ENCODE results near the gene FAM20A.

FAM20A gene

DNA sequence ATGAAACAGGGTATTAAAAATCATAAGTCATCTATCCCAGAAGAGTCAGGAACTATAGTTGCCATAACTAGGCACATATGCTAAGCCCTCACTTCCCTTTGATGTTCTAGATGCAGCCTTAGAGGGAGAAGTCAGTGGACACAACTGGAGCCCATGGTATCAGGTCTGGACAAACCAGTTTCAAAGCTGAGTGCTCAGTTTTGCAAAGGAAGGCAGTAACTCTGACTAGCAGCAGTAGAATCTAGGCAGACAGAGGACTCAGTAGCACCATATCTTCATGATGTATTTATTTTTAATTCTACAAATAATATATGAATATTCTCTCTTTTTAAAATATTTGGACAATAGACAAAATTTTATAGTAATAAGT is 11.7 kb upstream of the FAM20A start:
- TF ChIP-seq, protein P1, sequence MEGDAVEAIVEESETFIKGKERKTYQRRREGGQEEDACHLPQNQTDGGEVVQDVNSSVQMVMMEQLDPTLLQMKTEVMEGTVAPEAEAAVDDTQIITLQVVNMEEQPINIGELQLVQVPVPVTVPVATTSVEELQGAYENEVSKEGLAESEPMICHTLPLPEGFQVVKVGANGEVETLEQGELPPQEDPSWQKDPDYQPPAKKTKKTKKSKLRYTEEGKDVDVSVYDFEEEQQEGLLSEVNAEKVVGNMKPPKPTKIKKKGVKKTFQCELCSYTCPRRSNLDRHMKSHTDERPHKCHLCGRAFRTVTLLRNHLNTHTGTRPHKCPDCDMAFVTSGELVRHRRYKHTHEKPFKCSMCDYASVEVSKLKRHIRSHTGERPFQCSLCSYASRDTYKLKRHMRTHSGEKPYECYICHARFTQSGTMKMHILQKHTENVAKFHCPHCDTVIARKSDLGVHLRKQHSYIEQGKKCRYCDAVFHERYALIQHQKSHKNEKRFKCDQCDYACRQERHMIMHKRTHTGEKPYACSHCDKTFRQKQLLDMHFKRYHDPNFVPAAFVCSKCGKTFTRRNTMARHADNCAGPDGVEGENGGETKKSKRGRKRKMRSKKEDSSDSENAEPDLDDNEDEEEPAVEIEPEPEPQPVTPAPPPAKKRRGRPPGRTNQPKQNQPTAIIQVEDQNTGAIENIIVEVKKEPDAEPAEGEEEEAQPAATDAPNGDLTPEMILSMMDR (IDR thresholded peaks at IDR 0.05; ENCODE audit: low read depth, low read length), result no peak
- H3K4me3 ChIP-seq (ENCODE audit: low read depth, low read length), result no peak overlapping the region
- no peaks in the 10 kb centered on the region for H3K36me3 ChIP-seq
- peaks cover 3% of the 10 kb centered on the region for H3K9me3 ChIP-seq (ENCODE audit: severe bottlenecking)
- H3K27me3 ChIP-seq (ENCODE audit: insufficient read depth, low read depth, severe bottlenecking), result no peaks in the 10 kb centered on the region
- no peak for DNase-seq
- no peak overlapping the region for H3K27ac ChIP-seq

DNA sequence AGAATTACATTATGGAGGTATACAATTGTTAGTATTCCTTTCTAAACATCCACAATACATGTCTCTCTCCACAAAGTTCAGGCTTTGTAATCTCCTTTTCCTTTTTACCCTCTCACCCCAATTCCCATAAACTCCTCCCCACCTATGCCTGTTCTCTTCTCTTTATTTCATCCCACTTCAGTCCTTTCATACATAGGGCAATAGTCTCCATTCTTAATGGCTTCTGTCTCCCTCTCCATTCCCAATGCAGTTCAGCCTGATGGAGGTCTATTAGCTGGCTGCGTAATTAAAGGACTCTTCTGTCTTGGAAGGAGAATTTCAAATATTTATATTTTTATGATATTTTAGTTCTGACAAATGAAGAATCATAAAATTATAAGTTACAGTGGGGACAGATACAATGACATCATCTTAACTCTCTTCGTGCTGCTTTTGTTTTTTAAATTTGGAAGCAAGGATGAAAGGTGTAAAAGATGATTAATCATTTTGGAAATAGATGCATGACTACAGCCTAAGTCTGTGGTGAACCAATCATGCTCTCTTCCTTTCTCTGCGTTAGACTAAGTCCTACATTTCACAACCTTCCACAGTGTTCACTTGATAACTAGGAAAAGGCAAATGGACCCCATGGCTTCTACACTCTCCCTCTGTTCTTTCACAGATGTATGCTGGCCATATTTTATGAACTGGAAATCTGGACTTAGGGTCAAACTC is 11.2 kb upstream of the FAM20A start:
- Histone ChIP-seq H3K36me3 (no peaks in the 10 kb centered on the region), H3K9me3 (ENCODE audit: severe bottlenecking) (peaks cover 3% of the 10 kb centered on the region), H3K27me3 (ENCODE audit: insufficient read depth, low read depth, severe bottlenecking) (no peaks in the 10 kb centered on the region), H3K27ac (no peak overlapping the region), H3K4me3 (ENCODE audit: low read depth, low read length) (no peak overlapping the region)
- DNase-seq, result no peak
- TF ChIP-seq, protein P1 (IDR thresholded peaks at IDR 0.05; ENCODE audit: low read depth, low read length), result no peak

DNA sequence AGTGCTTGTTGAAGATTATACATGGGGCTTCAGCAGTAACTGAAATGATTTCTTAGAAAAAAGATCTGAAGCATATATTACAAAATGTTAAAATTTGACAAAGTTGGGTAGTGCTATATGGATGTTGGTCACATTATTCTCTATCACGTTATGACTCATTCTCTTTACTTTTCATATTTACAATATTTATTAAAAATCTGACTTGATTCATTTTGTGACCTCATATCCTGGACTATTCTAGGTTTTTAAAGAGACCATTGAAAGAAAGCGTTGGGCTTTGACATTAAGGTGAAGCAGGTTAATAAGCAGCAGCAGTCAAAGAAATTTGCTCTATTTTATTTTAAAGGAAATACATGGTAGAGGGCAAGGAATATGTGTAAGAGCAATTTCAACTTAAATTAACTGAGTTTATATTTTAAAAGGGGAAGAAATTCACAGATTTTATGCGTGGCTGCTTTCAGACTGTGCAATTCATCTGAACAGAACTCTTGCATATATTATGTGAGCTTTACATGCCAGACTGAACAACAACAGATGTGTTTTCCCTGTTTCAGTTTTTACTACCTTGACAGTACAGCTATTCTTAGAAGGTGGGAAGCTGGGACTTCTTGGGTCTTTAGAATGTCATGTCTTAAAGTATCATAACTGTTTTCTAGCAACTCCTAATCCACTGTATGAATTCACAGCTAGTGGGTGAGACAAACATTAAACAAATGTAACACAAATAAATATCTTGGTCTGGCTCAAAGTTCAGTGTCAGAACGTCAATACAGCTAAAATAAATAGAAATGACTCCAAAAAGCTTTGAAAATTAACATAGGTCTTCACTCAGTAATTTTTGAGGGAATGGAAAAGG is 10.4 kb upstream of the FAM20A start:
- H3K36me3 ChIP-seq, result no peaks in the 10 kb centered on the region
- no peak for DNase-seq
- no peaks in the 10 kb centered on the region for H3K27me3 ChIP-seq (ENCODE audit: insufficient read depth, low read depth, severe bottlenecking)
- no peak overlapping the region for H3K4me3 ChIP-seq (ENCODE audit: low read depth, low read length)
- peaks cover 3% of the 10 kb centered on the region for H3K9me3 ChIP-seq (ENCODE audit: severe bottlenecking)
- H3K27ac ChIP-seq, result no peak overlapping the region
- TF ChIP-seq, protein P1 (IDR thresholded peaks at IDR 0.05; ENCODE audit: low read depth, low read length), result no peak

DNA sequence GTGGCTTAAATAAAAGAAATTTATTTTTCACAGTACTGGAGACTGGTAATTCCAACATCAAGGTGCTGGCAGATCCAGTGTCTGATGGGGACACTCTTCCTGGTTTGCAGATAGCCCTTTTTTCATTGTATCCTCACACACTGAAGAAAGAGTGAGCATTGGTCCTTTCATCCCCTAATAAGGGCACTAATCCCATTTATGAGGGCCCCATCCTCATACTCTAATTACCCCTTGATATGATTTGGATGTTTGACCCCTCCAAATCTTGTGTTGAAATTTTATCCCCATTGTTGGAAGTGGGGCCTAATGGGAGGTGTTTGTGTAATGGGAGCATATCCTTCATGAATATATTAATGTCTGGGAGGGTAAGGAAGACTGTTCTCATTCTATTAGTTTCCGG is 9.4 kb upstream of the FAM20A start:
- Histone ChIP-seq H3K27ac (no peak overlapping the region), H3K27me3 (ENCODE audit: insufficient read depth, low read depth, severe bottlenecking) (no peaks in the 10 kb centered on the region), H3K9me3 (ENCODE audit: severe bottlenecking) (peaks cover 4% of the 10 kb centered on the region), H3K36me3 (no peaks in the 10 kb centered on the region), H3K4me3 (ENCODE audit: low read depth, low read length) (no peak overlapping the region)
- TF ChIP-seq, protein P1 (IDR thresholded peaks at IDR 0.05; ENCODE audit: low read depth, low read length), result no peak
- no peak for DNase-seq

DNA sequence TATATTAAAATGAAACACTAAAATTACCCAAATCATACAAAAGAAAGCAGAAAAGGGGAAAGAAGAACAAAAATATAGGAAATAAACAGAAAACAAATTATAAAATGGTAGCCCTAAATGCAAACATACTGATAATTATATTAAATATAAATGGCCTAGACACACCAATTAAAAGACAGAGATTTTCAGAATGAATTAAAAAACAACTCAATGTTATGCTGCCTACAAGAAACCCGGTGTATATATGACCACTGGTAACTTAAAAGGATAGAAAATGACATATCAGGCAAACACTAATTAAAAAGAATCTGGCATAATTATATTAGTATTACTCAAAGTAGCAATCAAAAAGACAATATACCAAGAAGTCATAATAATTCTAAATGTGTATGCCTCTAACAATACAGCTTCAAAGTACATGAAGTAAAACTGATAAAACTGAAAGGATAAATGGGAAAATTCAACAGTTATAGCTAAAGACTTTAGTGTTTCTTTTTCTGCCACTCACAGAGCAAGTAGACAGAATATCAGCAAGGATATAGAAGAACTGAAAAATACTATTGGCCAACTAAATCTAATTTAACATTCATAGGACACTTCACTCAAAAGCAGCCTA is 7.5 kb upstream of the FAM20A start:
- TF ChIP-seq, protein P1 (IDR thresholded peaks at IDR 0.05; ENCODE audit: low read depth, low read length), result no peak
- DNase-seq, result no peak
- H3K9me3 ChIP-seq (ENCODE audit: severe bottlenecking), result peaks cover 6% of the 10 kb centered on the region

More for the DNA sequence above, 7.5 kb upstream of the FAM20A start:
- H3K36me3 ChIP-seq, result no peaks in the 10 kb centered on the region
- H3K27ac ChIP-seq, result no peak overlapping the region
- no peak overlapping the region for H3K4me3 ChIP-seq (ENCODE audit: low read depth, low read length)
- H3K27me3 ChIP-seq (ENCODE audit: insufficient read depth, low read depth, severe bottlenecking), result no peaks in the 10 kb centered on the region

Data from WERI-Rb-1 (cell line).